Activated CD4-positive, alpha-beta memory T cell treated with anti-CD3 and anti-CD28 coated beads, Interleukin-2, amount 10 ng/mL, durations not matched to agents 7 days and 5 days (primary cell): ENCODE measurements around the gene NOBOX. TPM values are rescaled to one million over a fixed set of nuclear protein-coding genes. Genes with fewer than 3 reads are reported as not detected.

Experiments
- CTCF ChIA-PET: fragments of 350-600 bp; sonication (Branson Sonifier 250); formaldehyde crosslinking; loops from one replicate; lab custom pipeline; 2021; ENCODE audit warnings: antibody characterized with exemption, inconsistent platforms; lab: Charles Lee
- POLR2A ChIA-PET: fragments of 350-600 bp; sonication (Branson Sonifier 250); formaldehyde crosslinking; loops from one replicate; lab custom pipeline; 2021; ENCODE audit warnings: antibody characterized with exemption; lab: Charles Lee
- DNase-seq: peaks from one replicate; pipeline ENCODE4 v3.0.0-alpha.2; 2020
- H3K27ac Mint-ChIP-seq: one replicate; pipeline ENCODE4 v1.8.0; 2021; ENCODE audit warnings: mild to moderate bottlenecking, mixed read lengths
- H3K27me3 Mint-ChIP-seq: one replicate; pipeline ENCODE4 v1.8.0; 2021; ENCODE audit warnings: mixed read lengths
- H3K36me3 Mint-ChIP-seq: one replicate; pipeline ENCODE4 v1.8.0; 2021; ENCODE audit warnings: low read depth, mixed read lengths
- H3K4me1 Mint-ChIP-seq: one replicate; pipeline ENCODE4 v1.8.0; 2021; ENCODE audit warnings: mixed read lengths
- H3K4me3 Mint-ChIP-seq: one replicate; pipeline ENCODE4 v1.8.0; 2021; ENCODE audit warnings: mild to moderate bottlenecking, mixed read lengths
- H3K9me3 Mint-ChIP-seq: one replicate; pipeline ENCODE4 v1.8.0; 2021; ENCODE audit warnings: mixed read lengths
- total RNA-seq, 2 experiments: library from RNA; stranded (reverse); gene quantifications; one replicate each; pipeline ENCODE4 v1.2.3, GENCODE V29; 2021

Gene NOBOX
- total RNA-seq, 2 experiments from 2014 or later = not detected

DNA sequence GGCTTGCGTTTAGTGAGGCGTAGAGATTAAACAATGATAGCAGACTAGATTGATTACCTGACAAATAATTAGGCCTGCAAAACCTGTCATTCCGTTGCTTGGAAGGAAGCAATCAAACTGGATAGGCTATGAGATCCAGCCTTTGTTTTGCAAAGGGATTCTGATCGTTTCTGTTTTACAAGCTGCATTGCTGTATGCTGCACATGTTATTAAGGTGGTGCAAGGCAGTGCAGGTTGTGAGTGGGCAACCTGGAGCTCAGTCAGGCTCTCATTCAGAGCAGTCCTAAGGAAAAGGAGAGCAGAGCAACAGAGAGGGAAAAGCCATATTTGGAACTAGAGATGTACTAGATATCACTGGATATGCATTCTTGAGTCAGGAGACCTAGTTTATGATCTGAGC lies 6.9 kb upstream of the NOBOX start:
- no peak for DNase-seq
- H3K27me3 Mint-ChIP-seq = peaks cover 30% of the 10 kb centered on the region
- no peak overlapping the region for H3K4me3 Mint-ChIP-seq
- no peaks in the 10 kb centered on the region for H3K4me1 Mint-ChIP-seq
- CTCF ChIA-PET = interaction anchor here (1.3 kb wide), 1 partner anchor 16 kb away, joined by 4 read pairs; no protein-coding TSS in a partner anchor
- POLR2A ChIA-PET = no interaction called here
- no peaks in the 10 kb centered on the region for H3K9me3 Mint-ChIP-seq
- H3K27ac Mint-ChIP-seq = no peak overlapping the region
- H3K36me3 Mint-ChIP-seq = no peaks in the 10 kb centered on the region

DNA sequence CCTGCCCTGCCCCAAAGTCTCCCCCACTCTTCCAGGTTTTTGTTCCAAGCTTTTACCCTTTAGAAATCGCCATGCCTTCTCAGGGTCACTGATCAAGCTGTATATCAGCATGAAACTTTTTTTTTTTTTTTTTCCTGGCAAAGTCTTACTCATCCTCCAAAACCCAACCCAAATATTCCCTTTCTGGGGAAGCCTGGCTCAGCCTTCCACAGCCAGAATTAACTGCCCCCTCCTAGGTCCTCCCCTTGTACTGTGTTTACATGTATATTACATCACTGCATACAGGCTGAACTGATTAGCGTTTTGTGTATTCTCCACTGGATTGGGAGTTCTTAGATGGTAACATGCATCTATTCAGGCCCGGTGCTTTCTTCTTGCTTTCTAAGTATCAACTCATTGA lies 4.6 kb upstream of the NOBOX start:
- POLR2A ChIA-PET = no interaction called here
- CTCF ChIA-PET = no interaction called here
- no peak for DNase-seq
- no peaks in the 10 kb centered on the region for H3K4me1 Mint-ChIP-seq
- no peak overlapping the region for H3K27ac Mint-ChIP-seq
- no peak overlapping the region for H3K4me3 Mint-ChIP-seq
- H3K36me3 Mint-ChIP-seq = no peaks in the 10 kb centered on the region
- no peaks in the 10 kb centered on the region for H3K9me3 Mint-ChIP-seq
- peaks cover 19% of the 10 kb centered on the region for H3K27me3 Mint-ChIP-seq

DNA sequence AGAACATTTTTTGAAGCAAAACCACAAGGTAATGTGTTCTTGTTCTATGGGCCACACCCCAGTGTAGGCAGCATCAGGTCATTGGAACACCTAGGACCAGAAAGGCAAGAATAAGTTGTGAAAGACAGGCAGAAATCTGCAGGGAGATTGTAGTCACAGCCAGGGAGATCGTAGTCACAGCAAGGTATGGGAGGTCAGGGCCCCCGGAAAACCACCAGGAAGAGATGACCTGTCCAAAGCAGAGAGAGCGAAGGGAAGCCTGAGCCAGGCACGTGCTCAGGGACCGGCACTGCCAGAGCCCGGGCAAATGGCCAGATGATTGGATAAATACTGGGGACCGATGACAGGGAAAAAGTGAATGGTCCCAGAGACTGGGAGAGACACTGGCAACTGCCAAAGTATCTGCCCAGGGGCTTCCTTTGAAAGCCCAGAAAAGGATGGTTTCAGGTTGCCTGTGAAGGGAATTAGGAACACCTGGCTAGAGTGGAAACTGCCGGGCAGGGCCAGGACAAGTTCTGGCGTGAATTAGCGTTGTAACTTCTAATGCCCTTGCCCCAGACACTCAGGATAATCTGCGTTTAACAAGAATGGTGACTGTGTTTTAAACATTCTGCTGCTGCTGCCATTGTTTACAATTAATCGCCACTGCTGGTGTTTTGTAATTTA lies 3.9 kb upstream of the NOBOX start:
- CTCF ChIA-PET = no interaction called here
- H3K27me3 Mint-ChIP-seq = peaks cover 19% of the 10 kb centered on the region

DNA sequence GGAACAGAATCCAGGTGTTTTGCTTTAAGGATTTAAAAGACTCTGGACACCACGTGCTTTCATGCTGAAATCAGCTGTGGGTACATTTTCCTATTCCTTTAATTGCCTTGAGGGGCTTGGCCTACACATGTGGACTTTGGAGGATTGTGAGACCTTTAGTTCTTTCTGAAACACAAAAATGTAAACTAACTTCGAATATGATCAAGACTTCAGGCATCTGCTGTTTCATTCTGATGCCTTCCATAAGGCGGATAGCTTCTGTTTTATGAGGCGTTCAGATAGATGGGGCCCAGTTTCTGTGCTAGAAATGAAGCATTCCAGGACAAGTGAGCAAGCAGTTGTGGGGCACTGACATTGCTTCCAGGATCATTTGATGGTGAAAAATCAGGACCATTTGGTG lies 1.5 kb upstream of the NOBOX start:
- DNase-seq = no peak
- H3K4me1 Mint-ChIP-seq = no peaks in the 10 kb centered on the region
- H3K27ac Mint-ChIP-seq = no peak overlapping the region
- no peaks in the 10 kb centered on the region for H3K9me3 Mint-ChIP-seq
- ChIA-PET POLR2A (no interaction called here), CTCF (interaction anchor here (1.3 kb wide), 1 partner anchor 13 kb away, joined by 4 read pairs; no protein-coding TSS in a partner anchor)
- H3K4me3 Mint-ChIP-seq = no peak overlapping the region
- H3K36me3 Mint-ChIP-seq = no peaks in the 10 kb centered on the region
- peaks cover 12% of the 10 kb centered on the region for H3K27me3 Mint-ChIP-seq

More for the DNA sequence above, 3.9 kb upstream of the NOBOX start:
- POLR2A ChIA-PET = no interaction called here
- Mint-ChIP-seq H3K36me3 (no peaks in the 10 kb centered on the region), H3K4me1 (no peaks in the 10 kb centered on the region), H3K9me3 (no peaks in the 10 kb centered on the region), H3K27ac (no peak overlapping the region), H3K4me3 (no peak overlapping the region)
- no peak for DNase-seq

DNA sequence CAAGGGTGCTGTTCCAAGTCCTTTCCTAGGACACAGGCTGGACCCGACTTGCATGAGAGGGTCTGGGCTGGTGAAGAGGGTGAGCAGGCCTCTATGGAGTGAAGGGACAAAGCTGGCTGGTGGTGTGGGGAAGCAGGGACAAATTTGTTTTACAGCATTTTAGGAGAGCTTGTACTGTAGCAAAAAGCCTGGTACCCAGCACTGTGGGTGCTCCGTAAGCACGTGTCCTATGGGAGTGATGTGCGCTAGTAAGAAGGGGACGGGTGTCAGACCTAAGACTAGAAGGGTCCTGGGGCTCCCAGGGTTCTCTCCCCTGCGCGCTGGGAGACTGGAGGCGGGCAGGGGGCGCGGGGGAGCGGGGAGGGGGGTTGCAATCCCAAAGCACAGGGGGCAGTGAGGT lies 391 bp downstream of the NOBOX start:
- peaks cover 6% of the 10 kb centered on the region for H3K27me3 Mint-ChIP-seq
- POLR2A ChIA-PET = no interaction called here
- no peak overlapping the region for H3K27ac Mint-ChIP-seq
- H3K4me3 Mint-ChIP-seq = no peak overlapping the region
- no peaks in the 10 kb centered on the region for H3K9me3 Mint-ChIP-seq
- H3K36me3 Mint-ChIP-seq = no peaks in the 10 kb centered on the region
- no peaks in the 10 kb centered on the region for H3K4me1 Mint-ChIP-seq
- CTCF ChIA-PET = interaction anchor here (0.9 kb wide), 1 partner anchor 9 kb away, joined by 3 read pairs; no protein-coding TSS in a partner anchor
- no peak for DNase-seq

DNA sequence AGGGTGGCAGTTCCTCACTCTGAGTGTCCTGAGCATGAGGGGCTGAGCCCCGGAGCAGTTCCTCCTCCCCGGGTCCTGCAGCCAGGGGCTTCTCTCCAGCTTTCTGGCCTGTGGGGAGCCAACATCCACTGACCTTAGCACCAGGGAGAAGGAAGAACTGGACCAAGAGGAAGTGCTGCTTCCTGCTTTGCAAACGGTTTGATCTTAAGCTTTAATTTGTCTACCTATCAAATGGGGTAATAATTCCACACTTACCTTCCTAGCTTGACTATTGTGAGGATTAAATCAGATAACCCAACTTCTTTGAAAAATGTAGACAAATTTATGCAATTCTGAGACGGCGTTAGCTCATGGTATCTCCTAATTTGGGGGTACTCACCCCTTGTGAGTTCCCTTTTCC lies 2.0 kb downstream of the NOBOX start:
- Mint-ChIP-seq H3K36me3 (no peaks in the 10 kb centered on the region), H3K27ac (no peak overlapping the region), H3K27me3 (no peaks in the 10 kb centered on the region), H3K4me1 (no peaks in the 10 kb centered on the region), H3K4me3 (no peak overlapping the region), H3K9me3 (no peaks in the 10 kb centered on the region)
- ChIA-PET POLR2A (no interaction called here), CTCF (interaction anchor here (1.8 kb wide), 1 partner anchor 10 kb away, joined by 8 read pairs; no protein-coding TSS in a partner anchor)
- no peak for DNase-seq

DNA sequence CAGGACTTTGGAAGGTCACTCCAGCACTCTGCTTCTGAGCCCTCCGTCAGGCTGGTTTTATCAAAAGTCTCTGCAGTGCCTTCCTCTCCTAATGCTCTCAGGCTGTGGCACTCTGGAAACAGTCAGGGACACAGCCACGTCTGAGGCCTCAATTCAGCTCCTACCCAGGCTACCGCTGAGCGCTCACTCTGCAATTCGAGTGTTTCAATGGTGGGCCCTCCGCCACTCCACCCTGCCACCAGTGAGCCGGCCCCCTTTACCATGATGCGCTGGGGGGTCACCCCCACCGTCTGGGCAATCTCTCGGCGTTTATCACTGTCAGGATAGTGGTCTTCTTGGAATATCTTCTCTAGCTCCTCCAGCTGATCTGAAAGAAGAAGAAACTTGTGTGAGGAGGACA lies 3.5 kb downstream of the NOBOX start:
- no peak for DNase-seq
- no peaks in the 10 kb centered on the region for H3K36me3 Mint-ChIP-seq
- CTCF ChIA-PET = no interaction called here
- POLR2A ChIA-PET = no interaction called here
- H3K27ac Mint-ChIP-seq = no peak overlapping the region
- no peaks in the 10 kb centered on the region for H3K4me1 Mint-ChIP-seq
- H3K27me3 Mint-ChIP-seq = peaks cover 3% of the 10 kb centered on the region
- H3K9me3 Mint-ChIP-seq = no peaks in the 10 kb centered on the region
- H3K4me3 Mint-ChIP-seq = no peak overlapping the region

DNA sequence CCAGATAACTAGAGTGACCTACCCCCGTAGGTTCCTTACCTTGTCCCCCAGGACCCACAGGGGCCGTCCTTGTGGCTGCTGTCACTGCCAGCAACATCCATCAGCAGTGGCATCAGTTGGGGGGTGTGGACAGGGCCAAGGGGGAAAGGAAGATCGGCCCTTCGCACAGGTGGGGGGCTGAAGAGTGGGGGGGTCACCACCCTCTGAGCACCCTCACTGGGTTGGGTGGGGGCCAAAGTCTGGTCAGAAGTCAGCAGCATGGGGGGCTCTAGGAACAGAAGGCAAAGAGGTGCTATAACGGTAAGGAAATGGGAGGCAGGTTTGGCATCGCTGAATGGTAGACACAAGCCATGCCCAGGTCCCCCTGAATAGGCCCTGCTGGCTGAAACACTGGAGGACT lies 4.6 kb downstream of the NOBOX start:
- Mint-ChIP-seq H3K9me3 (no peaks in the 10 kb centered on the region), H3K4me3 (no peak overlapping the region), H3K27me3 (peaks cover 3% of the 10 kb centered on the region), H3K36me3 (no peaks in the 10 kb centered on the region), H3K27ac (no peak overlapping the region), H3K4me1 (no peaks in the 10 kb centered on the region)
- POLR2A ChIA-PET = no interaction called here
- no peak for DNase-seq
- CTCF ChIA-PET = no interaction called here

DNA sequence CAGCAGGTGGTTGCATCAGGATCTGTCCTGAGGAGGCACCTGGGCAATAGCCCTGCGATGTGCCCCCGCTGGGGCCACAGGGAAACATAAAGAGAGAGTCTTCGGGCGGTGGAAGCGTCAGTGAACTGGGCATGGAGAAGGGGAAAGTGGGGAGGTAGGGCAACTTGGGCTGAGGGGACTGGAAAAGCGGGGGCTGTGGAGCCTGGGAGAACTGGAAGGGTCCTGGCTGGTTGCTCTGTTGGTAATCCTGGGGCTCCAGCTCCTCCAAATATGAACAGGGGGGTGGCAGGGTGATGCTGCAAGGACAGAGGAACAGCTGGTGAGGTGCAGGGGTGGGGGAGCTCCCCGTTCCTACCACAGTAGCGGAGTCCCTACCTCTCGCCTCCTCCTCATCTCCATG lies 5.2 kb downstream of the NOBOX start:
- DNase-seq = no peak
- H3K4me1 Mint-ChIP-seq = no peaks in the 10 kb centered on the region
- H3K4me3 Mint-ChIP-seq = no peak overlapping the region
- H3K27me3 Mint-ChIP-seq = peaks cover 3% of the 10 kb centered on the region
- H3K36me3 Mint-ChIP-seq = no peaks in the 10 kb centered on the region
- no peak overlapping the region for H3K27ac Mint-ChIP-seq
- POLR2A ChIA-PET = no interaction called here
- no peaks in the 10 kb centered on the region for H3K9me3 Mint-ChIP-seq
- CTCF ChIA-PET = no interaction called here

DNA sequence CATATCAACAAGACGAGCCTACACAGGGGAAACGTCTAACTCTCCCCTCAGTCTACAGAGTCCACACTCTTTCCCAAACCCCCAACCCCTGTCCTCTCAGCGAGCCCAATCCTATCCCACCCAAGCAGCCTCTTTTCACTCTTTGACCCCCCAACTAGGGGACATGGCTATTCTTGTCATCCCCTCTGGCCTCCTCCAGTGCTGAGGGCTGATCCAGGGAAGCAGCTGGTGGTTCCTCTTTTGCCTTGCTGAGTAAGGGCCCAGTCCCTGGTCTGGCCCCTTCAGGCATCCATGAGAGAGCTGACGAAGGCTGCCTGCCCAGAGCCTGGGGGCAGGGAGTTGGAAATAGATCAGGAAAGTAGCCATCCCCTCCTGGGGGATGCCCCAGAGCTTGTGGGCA lies 6.4 kb downstream of the NOBOX start:
- H3K4me1 Mint-ChIP-seq = peaks cover 1% of the 10 kb centered on the region
- H3K27ac Mint-ChIP-seq = no peak overlapping the region
- ChIA-PET CTCF (interaction anchor here (0.6 kb wide), 1 partner anchor 182 kb away, joined by 4 read pairs; no protein-coding TSS in a partner anchor), POLR2A (no interaction called here)
- peaks cover 3% of the 10 kb centered on the region for H3K27me3 Mint-ChIP-seq
- H3K4me3 Mint-ChIP-seq = no peak overlapping the region
- DNase-seq = no peak
- no peaks in the 10 kb centered on the region for H3K9me3 Mint-ChIP-seq
- H3K36me3 Mint-ChIP-seq = no peaks in the 10 kb centered on the region

DNA sequence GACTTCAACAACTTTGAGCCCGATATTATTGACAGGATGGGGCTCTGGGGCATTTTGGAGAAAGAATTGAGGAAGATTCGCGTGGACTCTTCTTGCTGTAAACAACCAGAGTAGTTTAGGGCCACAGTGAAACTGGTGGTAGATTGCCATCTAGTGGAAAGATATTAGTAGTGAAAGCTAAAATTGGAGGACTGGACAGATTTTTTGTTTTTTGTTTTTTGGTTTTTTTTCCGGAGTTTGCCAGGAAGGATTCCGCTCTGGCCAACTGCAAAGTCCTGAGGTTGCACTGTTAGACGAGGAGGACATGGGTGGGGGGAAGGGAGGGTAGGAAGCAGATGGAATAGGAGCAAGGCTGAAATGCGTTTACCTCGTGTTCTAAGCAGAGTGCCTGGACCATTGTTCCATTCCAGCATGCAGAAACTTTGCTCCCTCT lies 11.7 kb downstream of the NOBOX start:
- ChIA-PET CTCF (interaction anchor here (0.6 to 1.9 kb wide), 9 partner anchors 10 to 492 kb away, joined by 3 to 9 read pairs (median 4); partner anchors contain the start of gene TCAF1), POLR2A (no interaction called here)
- H3K27me3 Mint-ChIP-seq = peaks cover 5% of the 10 kb centered on the region
- no peaks in the 10 kb centered on the region for H3K9me3 Mint-ChIP-seq
- H3K27ac Mint-ChIP-seq = no peak overlapping the region
- no peaks in the 10 kb centered on the region for H3K36me3 Mint-ChIP-seq
- peaks cover 5% of the 10 kb centered on the region for H3K4me1 Mint-ChIP-seq
- no peak for DNase-seq
- H3K4me3 Mint-ChIP-seq = peak overlapping the region; percentile 39

DNA sequence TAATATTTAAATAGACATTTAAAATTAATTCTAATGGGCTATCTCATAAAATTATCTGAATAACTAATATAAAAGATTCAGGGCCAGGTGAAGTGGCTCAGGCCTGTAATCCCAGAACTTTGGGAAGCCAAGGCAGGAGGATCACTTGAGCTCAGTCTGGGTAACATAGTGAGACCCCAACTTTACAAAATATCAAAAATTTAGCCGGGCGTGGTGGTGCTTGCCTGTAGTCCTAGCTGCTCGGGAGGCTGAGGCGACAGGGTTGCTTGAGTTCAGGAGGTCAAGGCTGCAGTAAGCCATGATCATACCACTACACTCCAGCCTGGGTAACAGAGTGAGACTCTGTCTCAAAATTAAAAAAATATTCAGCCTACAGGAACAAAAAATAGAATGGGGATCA lies 12.5 kb downstream of the NOBOX start:
- Mint-ChIP-seq H3K27ac (no peak overlapping the region), H3K27me3 (peaks cover 5% of the 10 kb centered on the region), H3K4me1 (peaks cover 5% of the 10 kb centered on the region), H3K4me3 (no peak overlapping the region), H3K36me3 (no peaks in the 10 kb centered on the region), H3K9me3 (no peaks in the 10 kb centered on the region)
- CTCF ChIA-PET = interaction anchor here (0.6 to 1.9 kb wide), 8 partner anchors 11 to 491 kb away, joined by 3 to 9 read pairs (median 6); partner anchors contain the start of gene TCAF1
- no peak for DNase-seq
- POLR2A ChIA-PET = no interaction called here

DNA sequence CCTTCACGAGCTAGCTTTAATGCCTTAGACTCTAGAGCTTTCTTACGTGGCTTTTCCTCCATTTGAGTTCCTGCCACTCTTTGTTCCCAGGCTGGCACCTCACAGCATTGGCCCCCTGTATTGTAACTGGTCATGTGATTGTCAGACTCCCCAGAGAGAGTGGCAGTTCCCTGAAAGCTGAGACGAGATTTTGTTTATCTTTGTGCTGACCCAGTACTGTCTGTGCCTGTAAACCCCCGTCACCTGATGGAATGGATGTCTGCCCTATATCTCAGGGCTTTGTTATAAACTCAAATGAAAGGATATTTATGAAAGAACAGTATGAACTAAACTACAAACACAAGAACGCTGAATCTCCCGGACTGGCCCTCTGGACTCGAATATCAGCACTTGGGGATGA lies 13.0 kb downstream of the NOBOX start:
- DNase-seq = no peak
- Mint-ChIP-seq H3K27me3 (peaks cover 3% of the 10 kb centered on the region), H3K9me3 (no peaks in the 10 kb centered on the region), H3K4me3 (no peak overlapping the region), H3K36me3 (no peaks in the 10 kb centered on the region), H3K27ac (no peak overlapping the region), H3K4me1 (peaks cover 5% of the 10 kb centered on the region)
- POLR2A ChIA-PET = no interaction called here
- CTCF ChIA-PET = interaction anchor here (1.9 kb wide), 1 partner anchor 11 kb away, joined by 8 read pairs; no protein-coding TSS in a partner anchor

DNA sequence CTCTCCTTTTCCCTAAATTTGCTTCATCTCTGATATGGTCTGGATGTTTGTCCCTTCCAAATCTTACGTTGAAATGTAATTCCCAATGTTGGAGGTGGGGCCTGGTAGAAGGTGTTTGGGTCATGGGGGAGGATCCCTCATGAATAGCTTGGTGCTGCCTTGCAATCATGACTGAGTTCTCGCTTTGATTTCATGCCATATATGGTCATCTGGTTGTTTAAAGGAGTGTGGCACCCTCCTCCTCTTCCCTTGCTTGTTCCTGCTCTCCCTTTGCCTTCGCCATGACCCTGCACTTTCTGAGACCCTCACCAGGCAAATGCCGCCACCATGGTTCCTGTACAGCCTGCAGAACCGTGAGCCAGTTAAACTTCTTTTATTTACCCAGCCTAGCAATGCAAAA lies 14.5 kb downstream of the NOBOX start:
- Mint-ChIP-seq H3K27me3 (peaks cover 1% of the 10 kb centered on the region), H3K4me1 (peaks cover 13% of the 10 kb centered on the region), H3K27ac (no peak overlapping the region), H3K4me3 (no peak overlapping the region), H3K36me3 (no peaks in the 10 kb centered on the region), H3K9me3 (no peaks in the 10 kb centered on the region)
- no peak for DNase-seq
- ChIA-PET POLR2A (no interaction called here), CTCF (no interaction called here)
